ENCODE results near the gene APOL2. TPM values are rescaled to one million over a fixed set of nuclear protein-coding genes. Genes with fewer than 3 reads are reported as not detected.
"Not testable (repeated sequence)": the region's sequence is repeated elsewhere in the genome, so short reads cannot be mapped to it uniquely, and the experiment has no call there.

The APOL2 gene
- total RNA-seq, 1 donor from 2014 or later = 168 TPM

DNA sequence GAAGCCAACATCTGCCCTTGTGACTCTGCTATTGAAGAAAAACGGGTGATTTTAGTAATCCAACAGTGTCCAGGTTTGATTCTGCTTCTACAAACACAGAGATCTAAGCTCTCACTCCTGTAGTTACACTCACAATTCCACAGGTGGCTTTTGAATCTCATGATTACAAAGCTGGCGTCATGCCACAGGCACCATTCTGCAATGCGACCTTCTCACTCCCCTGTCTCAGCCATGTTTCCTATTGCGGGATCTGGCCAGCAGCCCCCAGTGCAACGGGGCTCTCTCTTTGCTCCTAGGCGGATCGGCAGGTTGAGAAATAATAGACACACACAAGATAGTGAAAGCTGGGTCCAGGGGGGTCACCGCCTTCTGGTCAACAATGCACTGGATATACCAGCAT is 36.4 kb downstream of the APOL2 start:
- DNase-seq (ENCODE audit: low spot score) = not testable (repeated sequence)

DNA sequence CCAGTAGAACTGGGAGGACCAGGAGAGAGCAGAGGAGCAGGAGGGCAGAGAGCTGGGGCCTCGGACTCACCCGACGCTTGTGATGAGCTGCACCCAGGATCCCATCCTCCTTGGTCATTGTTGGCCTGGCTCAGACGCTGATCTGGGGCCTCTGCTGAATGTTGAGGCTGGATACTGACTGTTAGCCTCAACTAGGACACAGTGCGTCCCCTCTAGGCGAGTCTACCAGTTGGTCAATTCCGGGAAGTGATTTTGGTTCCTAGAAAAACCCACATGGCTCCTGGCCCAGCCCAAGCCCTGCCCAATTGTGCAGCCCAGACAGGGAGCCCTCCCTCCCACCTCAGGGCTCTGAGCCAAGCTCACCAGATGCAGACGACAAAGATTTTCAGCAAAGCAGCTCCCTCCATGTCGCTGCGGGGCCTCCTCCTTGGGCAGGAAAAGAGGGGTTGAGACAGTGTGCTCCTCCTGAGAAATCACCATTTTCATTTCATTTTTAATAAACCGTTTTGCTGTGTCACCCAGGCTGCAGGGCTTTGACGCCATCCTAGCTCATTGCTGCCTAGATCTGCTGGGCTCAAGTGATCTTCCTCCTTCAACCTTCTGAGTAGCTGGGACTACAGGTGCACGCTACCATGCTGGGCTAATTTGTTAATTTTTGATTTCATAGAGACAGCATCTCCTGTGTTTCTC is 37.6 kb downstream of the APOL2 start, which contains the start of gene APOL4:
APOL4 (minus strand) TSS at position 180 of the 690 bp plus-strand sequence; CDS start at position 105, 75 bp downstream.
- peak; percentile 92 for DNase-seq (ENCODE audit: low spot score)

DNA sequence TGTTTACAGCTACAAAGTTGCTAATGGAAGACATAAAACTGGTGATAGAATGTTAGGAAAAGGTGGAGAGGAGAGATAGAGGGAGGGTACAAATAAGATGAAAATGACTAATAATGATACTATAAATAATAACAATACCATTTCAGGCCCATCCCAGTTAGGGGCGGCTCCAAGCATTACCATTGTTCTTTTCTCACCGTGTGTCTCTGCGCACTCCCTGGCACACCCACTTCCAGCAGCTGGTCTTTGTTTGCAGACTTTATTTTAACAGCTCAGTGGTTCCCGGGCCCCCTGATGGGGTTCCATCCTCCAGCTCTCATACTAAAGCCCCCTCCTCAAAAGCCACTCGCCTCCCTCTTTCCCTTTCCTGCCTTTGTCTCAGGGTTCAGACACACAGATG is 38.3 kb downstream of the APOL2 start:
- not testable (repeated sequence) for DNase-seq (ENCODE audit: low spot score)

DNA sequence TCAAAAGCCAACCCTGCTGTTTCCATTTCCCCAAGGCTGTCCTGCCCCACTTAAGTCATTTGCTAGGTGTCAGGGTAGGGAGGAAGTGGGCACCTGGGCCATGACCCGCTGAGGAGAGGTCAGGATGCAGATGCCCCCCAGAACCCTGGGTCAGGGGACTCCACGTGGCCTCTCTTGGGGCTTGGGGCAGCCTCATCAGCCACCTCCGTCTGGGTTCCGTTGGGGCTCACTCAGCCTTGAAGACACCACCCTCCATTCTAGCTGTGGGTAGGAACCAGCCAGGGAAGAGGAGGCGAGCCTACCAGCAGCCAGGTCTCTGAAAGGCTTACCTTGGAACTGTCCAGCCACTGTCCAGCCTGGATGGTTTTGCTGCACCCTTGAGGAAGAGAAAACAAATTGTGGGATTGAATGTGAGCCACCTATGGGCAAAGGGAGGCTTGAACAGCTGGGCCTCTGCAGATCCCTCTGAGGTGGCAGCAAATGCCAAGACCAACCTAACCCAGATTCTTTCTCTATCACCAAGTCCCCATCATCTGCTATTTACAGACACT is 40.3 kb downstream of the APOL2 start:
- DNase-seq (ENCODE audit: low spot score) = no peak

DNA sequence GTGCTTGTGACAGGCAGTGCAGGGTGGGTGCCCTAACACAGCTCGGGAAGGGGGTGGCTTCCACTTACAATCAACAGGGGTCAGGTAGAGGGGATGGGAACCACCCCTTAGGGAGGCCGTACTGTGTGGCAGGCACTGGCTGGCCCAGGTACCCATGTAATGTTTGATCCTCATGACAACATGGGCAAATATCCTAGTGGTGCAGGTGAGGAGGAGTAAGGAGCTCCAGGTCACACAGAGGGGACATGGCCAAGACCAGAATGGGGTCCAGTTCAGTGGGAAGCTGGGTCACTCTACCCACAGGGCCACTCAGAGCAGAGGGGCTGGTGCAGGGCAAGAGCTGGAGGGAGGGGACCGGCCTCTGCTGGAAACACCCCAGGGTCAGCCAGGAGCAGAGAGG is 40.8 kb downstream of the APOL2 start:
- DNase-seq (ENCODE audit: low spot score) = no peak

DNA sequence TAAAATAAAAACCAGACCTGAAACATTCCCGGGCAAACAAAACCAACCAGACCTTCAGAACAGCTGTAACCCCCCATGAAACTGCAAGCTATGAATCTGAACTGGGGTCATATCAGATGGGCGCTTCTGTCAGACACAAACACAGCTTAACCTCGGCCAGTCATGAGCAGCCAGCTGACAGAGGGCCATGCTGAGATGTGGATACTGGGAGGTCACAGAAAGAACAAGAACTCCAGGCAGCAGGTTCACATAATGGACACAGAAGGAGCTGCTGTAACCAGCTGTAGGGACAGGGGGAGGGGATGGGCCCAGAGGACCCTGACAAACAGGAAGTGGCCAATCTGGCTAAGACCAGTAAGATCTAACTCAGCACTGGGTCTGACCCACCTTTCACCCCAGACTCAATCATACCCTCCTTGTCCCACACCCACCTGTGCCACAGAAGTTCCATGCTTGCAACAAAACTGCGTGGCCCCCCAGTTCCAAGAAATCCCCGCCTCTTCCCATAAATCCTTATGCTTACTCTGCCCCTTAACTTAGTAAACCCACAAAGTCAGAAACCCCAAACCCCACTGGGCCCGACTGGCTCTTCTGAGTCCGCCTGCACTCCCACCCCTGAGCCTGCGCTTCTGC is 41.7 kb downstream of the APOL2 start:
- no peak for DNase-seq (ENCODE audit: low spot score)

DNA sequence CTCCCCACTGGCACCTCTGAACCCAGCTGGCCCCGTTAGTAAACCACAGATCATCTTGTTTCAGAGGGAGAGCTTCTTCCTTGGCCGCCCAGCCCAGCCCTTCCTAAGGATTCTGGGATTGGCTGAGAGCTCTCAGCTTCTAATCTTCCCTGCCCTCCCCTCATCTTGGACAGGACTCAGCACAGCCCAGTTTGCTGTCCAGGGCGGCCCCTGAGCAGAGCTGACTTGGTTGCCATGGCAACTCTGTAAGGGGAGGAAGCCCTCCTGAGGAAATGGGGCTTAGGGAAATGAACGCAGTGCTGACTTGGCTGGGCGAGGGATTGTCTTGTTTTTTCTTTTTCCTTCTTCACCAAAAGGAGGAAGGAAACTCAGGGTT is 42.3 kb downstream of the APOL2 start:
- no peak for DNase-seq (ENCODE audit: low spot score)

DNA sequence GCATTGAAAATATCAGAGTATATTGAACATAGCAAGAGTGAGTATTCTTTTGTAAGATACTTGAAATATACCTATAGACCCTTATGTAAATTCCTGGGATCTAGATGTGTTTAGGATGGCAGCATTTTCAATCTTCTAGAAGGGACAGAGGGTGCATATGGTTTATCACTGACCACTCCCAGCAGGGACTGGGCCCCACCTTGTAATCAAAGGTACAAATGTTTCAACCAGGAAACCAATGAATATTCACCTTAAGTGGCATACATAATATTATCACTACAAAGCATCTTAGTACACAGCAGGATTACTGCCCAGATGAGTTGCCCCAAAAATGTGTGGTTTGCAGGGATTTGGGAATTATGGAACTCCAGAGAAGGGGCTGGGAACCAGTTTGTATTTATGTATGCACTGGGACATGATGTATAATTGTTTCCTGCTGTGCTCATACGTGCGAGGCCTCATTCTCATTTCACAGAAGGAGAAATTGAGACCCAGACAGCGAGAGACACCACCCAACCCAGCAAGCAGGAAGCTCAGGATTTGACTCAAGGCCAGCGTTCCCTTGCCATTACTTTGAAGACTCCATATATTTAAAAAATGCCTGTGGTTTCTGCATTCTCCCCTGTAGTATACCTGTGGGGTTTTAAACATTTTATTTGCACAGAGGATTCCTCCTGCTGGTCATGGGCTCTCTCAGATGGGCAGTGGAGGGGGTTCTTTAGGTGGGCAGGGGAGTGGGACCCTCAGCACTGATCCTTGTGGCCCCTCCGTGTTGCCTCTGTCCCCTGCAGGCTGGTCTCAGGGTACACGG is 42.9 kb downstream of the APOL2 start:
- DNase-seq (ENCODE audit: low spot score) = no peak

DNA sequence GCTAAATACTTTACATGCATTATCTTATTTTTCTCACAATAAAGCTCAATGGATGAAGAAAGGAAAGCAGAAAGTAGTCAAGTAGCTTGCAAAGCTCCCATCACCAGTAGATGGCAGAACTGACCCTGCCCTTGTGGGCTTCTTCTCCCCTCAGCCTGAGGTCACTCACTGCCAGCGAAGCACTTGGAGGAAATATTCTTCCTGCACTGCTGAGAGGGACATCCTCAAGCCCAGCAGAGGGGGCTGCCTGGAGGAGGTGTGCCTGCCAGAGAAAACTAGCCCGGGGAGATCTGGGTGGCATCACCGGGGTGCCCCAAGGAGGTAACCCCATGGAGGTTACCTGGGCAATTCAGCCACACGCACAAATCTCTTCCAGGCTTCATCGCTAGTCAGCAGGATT is 44.4 kb downstream of the APOL2 start:
- no peak for DNase-seq (ENCODE audit: low spot score)

DNA sequence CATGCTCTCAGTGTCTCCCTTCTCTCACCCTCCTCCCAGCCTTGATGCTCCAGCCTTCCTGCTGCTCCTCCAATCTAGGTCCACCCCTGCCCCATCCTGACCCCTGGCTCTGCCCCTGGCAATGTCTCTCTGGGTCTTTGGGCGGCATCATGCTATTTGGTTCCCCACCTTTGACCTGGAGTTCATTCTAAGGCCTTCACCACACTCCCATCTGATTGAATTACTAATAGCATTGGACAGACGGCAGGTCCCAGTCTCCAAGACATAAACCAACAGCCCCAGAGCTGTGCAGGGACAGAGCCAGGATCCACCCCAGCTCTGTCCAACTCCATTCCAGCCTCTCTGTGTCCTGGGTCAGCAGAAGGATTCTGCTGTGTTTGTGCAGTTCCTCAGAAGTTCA is 44.9 kb downstream of the APOL2 start:
- no peak for DNase-seq (ENCODE audit: low spot score)

DNA sequence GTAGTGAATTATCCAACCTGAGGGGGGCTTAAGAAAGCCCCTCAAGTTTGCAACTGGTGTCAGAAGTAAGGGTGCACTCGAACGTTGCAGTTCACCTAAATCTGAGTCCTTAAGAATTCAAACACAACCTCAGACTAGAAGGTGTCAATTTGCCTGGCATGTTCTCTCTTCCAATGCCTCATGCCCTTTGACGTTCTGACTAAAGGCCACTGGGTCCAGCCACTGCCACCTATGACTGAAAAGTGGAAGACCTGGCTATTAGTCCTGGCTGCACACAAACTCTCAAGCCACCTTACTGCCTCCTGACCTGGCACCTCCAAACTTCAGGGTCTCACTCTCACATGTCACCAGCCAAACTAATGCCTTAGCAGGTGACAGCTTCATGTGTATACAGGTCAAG is 45.8 kb downstream of the APOL2 start:
- DNase-seq (ENCODE audit: low spot score) = no peak

DNA sequence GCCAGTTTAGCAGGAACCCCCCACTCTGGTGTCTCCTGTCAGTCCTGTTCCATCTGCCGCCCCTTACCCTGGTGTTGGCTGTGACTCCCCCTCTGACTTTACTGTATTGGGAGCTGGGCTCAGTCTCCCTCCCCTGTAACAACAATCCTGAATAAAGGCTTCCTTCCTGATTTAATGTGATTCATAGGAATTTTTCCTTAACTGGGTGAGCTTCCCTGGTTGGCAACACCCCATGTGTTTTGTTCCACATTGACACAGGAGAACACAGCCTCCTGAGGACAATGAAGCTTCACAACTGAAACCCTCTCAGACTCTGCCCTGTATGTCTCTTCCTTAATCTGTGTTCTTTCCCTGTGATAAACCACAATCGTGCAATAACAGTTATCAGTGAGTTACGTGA is 46.2 kb downstream of the APOL2 start:
- DNase-seq (ENCODE audit: low spot score) = no peak

DNA sequence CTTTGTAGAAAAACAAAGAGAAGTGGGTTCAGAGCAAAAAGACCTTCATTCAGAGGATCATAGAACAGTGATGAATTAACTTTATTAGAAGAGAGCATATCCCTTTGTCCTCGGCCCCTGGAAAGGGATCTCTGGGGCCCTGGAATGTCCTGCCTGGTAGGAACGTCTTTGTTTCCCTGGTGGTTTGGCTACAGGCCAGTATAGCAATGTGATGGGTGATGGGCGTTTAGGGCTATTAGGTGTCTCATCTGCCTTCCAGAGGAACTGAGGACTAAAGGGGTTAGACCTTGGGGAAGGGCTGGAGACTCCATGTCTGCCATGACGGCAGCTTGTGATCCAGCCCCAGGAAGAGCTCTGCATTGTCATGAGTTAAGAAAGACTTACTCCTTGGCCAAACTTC is 46.8 kb downstream of the APOL2 start:
- DNase-seq (ENCODE audit: low spot score) = no peak

DNA sequence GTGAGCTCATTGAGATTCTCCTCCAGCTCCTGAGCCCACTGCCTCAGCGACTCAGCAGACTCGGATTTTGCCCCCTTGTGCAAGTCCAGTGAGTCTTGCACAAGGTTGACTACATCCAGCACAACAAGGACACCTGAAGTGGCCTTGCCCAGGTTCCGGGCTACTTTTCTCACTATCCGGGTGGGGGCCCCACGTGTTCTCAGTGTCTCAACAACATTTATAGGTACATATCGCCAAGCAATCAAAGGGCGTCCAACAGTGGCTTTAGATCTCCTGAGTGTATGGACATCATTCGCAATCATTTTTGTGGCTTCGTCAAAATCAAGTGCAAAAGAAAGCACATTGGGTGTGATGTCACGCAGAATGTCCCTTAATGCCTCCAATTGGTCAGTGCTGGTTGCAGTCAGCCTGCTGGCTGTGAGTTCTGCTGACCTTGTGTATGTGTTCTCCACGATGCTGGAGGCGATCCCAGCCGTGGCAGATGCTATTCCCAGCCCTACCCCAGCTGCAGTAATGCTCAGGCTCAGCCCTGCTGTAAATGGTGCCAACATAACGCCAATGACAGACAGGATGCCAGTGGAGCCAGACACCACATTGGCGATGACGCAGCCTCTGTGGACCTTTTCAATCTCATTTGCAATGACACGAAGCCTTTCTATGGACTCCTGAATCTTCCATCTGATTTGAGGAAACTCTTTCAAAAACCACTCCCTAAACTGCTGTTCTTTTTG is 48.1 kb downstream of the APOL2 start:
- DNase-seq (ENCODE audit: low spot score) = no peak

DNA sequence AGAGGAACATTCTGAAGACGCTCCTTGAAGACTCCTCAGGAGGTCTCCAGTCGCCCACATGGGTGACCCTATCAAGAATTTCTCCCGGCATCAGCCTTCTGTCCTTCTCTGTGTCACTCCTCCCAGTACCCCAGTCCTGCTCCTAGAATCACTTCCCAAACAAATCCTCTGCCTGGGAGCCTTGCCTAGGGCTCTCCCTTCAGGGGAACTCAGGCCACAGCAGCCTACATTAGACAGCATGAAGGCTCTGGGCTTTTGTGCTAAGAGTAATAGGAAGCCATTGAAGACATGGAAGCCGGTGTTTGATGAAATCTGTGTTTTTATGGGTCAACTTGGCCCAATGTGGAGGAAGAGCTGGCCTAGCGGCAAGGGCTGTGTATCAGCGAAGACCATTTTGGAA is 51.5 kb downstream of the APOL2 start:
- DNase-seq (ENCODE audit: low spot score) = not testable (repeated sequence)

DNA sequence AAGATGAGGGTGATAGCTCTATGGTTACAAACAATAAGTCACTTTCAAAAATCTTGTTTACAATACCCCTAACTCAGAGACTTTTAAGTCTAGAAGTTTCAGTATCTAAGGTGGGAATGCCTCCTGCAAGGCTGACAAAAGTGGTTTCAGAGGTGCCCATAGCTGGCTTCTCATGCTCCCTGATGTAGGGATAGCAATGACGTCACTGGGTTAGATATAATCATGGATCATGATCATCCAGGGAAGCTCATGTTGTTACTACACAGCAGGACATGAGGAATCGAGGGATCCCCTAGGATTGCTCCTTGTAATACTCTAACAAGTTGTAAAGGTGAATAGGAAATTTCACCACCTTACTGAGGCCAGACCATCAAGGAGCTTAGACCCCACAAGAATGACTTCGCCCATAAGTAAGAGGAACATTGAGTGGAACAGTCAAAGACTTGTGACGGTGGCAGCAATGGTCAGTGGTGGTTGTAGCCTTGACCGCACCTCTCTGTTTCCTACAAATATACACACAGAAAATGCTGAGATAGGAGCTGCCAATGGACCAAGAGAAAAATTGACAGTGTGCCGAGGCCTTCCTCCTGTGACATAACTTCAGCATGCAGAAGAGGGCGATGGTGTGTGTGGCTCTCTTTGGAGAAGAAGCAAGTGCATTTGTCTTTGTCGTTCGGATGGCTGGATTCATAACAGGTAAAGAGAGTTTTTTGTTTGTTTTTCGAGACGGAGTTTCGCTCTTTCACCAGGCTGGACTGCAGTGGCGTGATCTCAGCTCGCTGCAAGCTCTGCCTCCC is 53.3 kb downstream of the APOL2 start:
- DNase-seq (ENCODE audit: low spot score) = no peak

DNA sequence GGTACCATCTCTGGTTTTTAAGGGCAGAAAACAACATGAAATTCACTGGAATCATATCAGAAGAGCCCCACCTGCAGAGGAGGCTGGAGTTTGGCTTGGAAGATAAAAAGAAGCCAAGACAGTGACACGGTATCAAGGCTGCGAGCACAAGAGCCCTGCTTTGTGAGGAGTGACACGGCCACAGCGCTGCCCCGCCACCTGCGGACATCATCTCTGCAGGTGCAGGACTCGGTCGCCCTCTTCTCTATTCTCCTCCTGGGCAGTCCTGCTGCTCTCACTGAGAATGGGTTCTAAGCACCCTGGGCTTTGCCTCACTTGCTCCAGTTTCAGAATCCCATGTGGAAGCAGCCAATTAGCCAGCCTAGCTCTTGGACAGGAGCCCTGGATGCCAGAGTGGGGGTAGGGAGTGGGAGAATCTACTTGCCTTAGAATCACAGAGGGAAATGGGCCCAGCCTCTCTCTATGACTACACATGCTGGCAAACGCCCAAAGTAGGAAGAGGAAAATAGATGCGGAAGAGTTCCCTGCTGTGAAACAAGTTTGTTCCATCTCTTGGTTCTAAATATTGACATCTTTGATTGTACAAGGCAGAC is 54.8 kb downstream of the APOL2 start:
- peak; percentile 88 for DNase-seq (ENCODE audit: low spot score)

DNA sequence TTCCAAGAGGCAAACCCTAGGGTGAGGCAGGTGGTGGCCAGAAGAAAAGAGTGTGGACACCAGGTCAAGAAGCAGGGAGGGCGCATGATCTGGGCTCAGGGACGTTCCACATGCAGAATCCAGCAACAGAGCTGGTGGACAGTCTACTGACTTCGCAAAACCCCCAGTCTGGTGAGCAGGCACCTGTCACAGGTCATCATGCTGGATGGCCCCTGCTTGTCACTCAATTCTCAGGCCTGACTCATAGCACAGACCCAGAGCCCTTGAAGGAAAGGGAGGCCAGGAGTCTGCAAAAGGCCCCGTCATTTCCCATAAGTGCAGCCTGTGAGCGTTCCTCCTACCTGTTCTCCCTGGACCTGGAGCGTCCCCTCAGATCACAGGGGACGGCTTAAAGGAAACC is 55.9 kb downstream of the APOL2 start:
- DNase-seq (ENCODE audit: low spot score) = no peak

DNA sequence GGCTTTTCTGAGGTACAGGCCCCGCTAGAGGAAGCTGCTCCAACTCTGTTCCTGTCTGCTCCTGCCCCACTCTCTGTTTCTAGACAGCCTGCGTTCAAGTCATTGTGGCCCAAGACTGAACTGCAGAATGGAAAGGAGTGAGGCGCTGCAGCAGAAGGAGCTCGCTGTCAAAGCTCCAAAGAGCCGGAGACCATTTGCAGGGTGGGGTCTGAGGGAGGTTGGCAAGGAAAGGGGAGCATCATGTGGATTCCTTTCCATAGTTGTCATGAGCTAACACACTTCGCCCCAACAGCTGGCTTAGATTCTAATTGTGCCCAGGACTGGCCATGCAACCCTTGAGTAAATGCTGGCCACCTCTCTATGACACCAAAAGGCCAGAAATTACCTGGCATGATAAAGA is 56.5 kb downstream of the APOL2 start:
- DNase-seq (ENCODE audit: low spot score) = no peak

DNA sequence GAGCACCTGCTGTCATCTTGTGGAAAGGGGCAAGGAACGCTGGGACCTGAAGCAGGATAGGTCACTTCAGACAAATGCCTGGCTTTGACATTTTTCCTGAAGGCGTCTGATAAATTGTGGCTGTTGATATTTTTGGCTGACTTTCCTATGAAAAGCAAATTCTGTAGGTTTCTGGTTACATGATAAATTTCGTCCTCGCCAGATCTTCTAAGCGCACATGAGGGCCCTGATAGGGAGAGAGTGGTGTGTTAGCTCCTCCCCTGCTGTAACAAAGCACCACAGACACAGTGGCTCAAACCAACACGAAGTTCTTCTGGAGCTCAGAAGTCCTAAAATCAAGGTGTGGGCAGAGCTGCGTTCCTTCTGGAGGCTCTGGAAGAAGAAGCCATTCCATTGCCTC is 57.3 kb downstream of the APOL2 start:
- DNase-seq (ENCODE audit: low spot score) = no peak
